Measurements from ENCODE around the gene TSBP1.

Gene TSBP1

DNA sequence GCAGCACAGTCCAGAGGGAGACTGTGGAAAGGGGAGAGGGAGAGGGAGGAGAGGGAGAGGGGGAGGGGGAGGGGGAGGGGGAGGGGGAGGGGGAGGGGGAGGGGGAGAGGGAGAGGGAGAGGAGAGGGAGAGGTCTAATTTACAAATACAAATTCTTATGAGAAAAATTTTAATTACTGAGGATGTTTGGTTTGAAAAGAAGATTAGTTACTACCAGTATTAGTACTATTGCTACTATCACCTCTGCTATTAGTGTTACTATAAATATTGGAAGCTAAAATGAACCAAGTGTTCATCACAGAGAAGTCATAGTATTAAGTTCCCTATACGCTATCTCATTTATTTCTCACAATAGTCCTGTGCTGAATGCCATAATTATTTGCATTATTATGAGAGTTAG, 14.3 kb upstream of the TSBP1 start:
- Histone ChIP-seq H3K9ac (ENCODE audit: low read length) (no peak overlapping the region), H3K4me3 (ENCODE audit: insufficient read depth, low read length, poor library complexity, severe bottlenecking) (no peak overlapping the region), H2AFZ (ENCODE audit: low read depth, low read length, severe bottlenecking) (no peak overlapping the region)

DNA sequence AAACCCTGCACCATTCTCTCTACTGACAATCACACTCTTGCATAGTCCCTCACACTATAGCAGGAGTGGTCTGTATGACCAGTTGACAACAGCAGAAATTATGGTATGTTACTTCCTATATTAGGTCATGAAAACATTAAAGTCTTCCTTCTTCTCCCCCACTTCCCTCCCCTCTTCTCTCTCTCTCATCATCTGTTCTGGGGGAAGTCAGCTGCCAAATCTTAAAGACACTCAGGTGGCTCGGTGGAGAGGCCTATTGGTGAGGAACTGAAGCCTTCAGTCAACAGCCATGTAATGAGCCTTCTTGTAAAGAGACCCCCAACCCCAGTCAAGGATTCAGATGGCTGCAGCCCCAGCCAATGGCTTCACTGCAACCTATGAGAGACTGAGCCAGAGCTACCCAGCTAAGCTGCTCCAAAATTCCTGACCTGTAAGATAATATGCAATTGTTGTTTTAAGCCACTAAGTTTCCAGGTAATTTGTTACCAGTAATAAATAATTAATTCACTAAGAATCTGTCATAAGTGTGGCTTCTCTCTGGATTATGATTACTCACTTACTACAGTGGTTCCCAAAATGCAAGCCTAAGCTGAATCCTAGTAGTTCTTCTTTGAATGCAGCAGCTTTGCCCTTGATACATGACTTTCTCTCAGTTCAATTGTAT, 11.2 kb upstream of the TSBP1 start:
- H3K27me3 ChIP-seq (ENCODE audit: low read length): no peaks in the 10 kb centered on the region
- H3K27ac ChIP-seq (ENCODE audit: low read depth, low read length): no peak overlapping the region
- H2AFZ ChIP-seq (ENCODE audit: low read depth, low read length, severe bottlenecking): no peak overlapping the region
- H4K20me1 ChIP-seq (ENCODE audit: low read depth, low read length): peaks cover 7% of the 10 kb centered on the region; the same call in 1 of the 2 replicates
- no peaks in the 10 kb centered on the region for H3K79me2 ChIP-seq (ENCODE audit: insufficient read depth, low read length)
- no peaks in the 10 kb centered on the region for H3F3A ChIP-seq (ENCODE audit: insufficient read depth)
- TF ChIP-seq, protein P1, sequence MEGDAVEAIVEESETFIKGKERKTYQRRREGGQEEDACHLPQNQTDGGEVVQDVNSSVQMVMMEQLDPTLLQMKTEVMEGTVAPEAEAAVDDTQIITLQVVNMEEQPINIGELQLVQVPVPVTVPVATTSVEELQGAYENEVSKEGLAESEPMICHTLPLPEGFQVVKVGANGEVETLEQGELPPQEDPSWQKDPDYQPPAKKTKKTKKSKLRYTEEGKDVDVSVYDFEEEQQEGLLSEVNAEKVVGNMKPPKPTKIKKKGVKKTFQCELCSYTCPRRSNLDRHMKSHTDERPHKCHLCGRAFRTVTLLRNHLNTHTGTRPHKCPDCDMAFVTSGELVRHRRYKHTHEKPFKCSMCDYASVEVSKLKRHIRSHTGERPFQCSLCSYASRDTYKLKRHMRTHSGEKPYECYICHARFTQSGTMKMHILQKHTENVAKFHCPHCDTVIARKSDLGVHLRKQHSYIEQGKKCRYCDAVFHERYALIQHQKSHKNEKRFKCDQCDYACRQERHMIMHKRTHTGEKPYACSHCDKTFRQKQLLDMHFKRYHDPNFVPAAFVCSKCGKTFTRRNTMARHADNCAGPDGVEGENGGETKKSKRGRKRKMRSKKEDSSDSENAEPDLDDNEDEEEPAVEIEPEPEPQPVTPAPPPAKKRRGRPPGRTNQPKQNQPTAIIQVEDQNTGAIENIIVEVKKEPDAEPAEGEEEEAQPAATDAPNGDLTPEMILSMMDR (IDR thresholded peaks at IDR 0.05; ENCODE audit: insufficient read depth, low read length, poor library complexity, severe bottlenecking): no peak
- no peak for TF ChIP-seq EZH2phosphoT487 (conservative IDR thresholded peaks at IDR 0.05; ENCODE audit: low read length)
- no peak overlapping the region for H3K4me2 ChIP-seq (ENCODE audit: low read depth, low read length, poor library complexity, severe bottlenecking)
- no peak overlapping the region for H3K4me3 ChIP-seq (ENCODE audit: insufficient read depth, low read length, poor library complexity, severe bottlenecking)
- H3K9me3 ChIP-seq (ENCODE audit: insufficient read depth, low read length): no peaks in the 10 kb centered on the region
- no peak overlapping the region for H3K9ac ChIP-seq (ENCODE audit: low read length)
- H3K9me2 ChIP-seq (replicated peaks; ENCODE audit: insufficient read depth, low read length): no peaks in the 10 kb centered on the region
- H3K36me3 ChIP-seq (ENCODE audit: low read length): no peaks in the 10 kb centered on the region

More for the DNA sequence above, 14.3 kb upstream of the TSBP1 start:
- no peaks in the 10 kb centered on the region for H3K79me2 ChIP-seq (ENCODE audit: insufficient read depth, low read length)
- no peaks in the 10 kb centered on the region for H3F3A ChIP-seq (ENCODE audit: insufficient read depth)
- H3K36me3 ChIP-seq (ENCODE audit: low read length): no peaks in the 10 kb centered on the region
- H3K4me2 ChIP-seq (ENCODE audit: low read depth, low read length, poor library complexity, severe bottlenecking): no peak overlapping the region
- no peaks in the 10 kb centered on the region for H3K9me2 ChIP-seq (replicated peaks; ENCODE audit: insufficient read depth, low read length)
- H3K9me3 ChIP-seq (ENCODE audit: insufficient read depth, low read length): no peaks in the 10 kb centered on the region
- no peak for TF ChIP-seq EZH2phosphoT487 (conservative IDR thresholded peaks at IDR 0.05; ENCODE audit: low read length)
- TF ChIP-seq, protein P1 (IDR thresholded peaks at IDR 0.05; ENCODE audit: insufficient read depth, low read length, poor library complexity, severe bottlenecking): no peak
- H4K20me1 ChIP-seq (ENCODE audit: low read depth, low read length): peaks cover 4% of the 10 kb centered on the region; the same call in 1 of the 2 replicates
- H3K27me3 ChIP-seq (ENCODE audit: low read length): no peaks in the 10 kb centered on the region
- H3K27ac ChIP-seq (ENCODE audit: low read depth, low read length): no peak overlapping the region

DNA sequence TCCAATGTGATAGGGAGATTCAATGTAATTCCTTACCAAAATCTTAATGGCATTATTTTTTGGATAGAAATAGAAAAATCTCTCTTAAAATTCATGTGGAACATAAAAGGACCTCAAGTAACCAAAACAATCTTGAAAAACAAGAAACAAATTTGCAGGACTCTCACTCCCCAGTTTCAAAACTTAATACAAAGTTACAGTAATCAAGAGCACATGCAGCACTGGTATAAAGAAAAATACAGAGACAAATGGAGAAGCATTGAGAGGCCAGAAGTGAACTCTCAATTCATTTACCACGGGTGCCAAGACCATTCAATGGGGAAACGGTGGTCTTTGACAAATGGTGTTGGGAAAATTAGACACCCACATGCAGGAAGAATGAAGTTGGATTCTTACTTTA, 7.8 kb upstream of the TSBP1 start:
- Histone ChIP-seq H3F3A (ENCODE audit: insufficient read depth) (no peaks in the 10 kb centered on the region), H2AFZ (ENCODE audit: low read depth, low read length, severe bottlenecking) (no peak overlapping the region), H3K4me3 (ENCODE audit: insufficient read depth, low read length, poor library complexity, severe bottlenecking) (no peak overlapping the region), H4K20me1 (ENCODE audit: low read depth, low read length) (peaks cover 7% of the 10 kb centered on the region; the same call in 1 of the 2 replicates), H3K27ac (ENCODE audit: low read depth, low read length) (no peak overlapping the region), H3K27me3 (ENCODE audit: low read length) (no peaks in the 10 kb centered on the region), H3K79me2 (ENCODE audit: insufficient read depth, low read length) (no peaks in the 10 kb centered on the region), H3K9ac (ENCODE audit: low read length) (no peak overlapping the region), H3K9me2 (replicated peaks; ENCODE audit: insufficient read depth, low read length) (no peaks in the 10 kb centered on the region), H3K36me3 (ENCODE audit: low read length) (no peaks in the 10 kb centered on the region), H3K4me2 (ENCODE audit: low read depth, low read length, poor library complexity, severe bottlenecking) (no peak overlapping the region), H3K9me3 (ENCODE audit: insufficient read depth, low read length) (no peaks in the 10 kb centered on the region)
- no peak for TF ChIP-seq EZH2phosphoT487 (conservative IDR thresholded peaks at IDR 0.05; ENCODE audit: low read length)
- TF ChIP-seq, protein P1 (IDR thresholded peaks at IDR 0.05; ENCODE audit: insufficient read depth, low read length, poor library complexity, severe bottlenecking): no peak
